M059J (cell line): Measurements from ENCODE around the gene PHYHD1. TPM values are rescaled to one million over a fixed set of nuclear protein-coding genes. Genes with fewer than 3 reads are reported as not detected.
A peak's percentile ranks its signal among the peaks of the same experiment; 100 is the strongest.

Source experiments
- DNase-seq: peaks from one replicate; pipeline ENCODE4 v3.0.0-alpha.2; 2012; ENCODE audit warnings: low read depth
- total RNA-seq: library from RNA; depleted of rRNA; stranded (reverse); fragments of >200 nt; shearing (Covaris generic); gene quantifications from 2 replicates; pipeline ENCODE4 v1.2.3, GENCODE V29; 2014; rRNA removed

Gene PHYHD1
- total RNA-seq: not detected in 2 replicates

GRCh38 chr9:128920381-128921058 lies at the start of gene PHYHD1:
TSS of gene PHYHD1 (plus strand) at chr9:128920982. CDS start at chr9:128922324, 1,342 bp downstream.
- DNase-seq: peak; percentile 75

- DNase-seq: no peak
Measured at GRCh38 chr9:128877852-128878251, 42.9 kb upstream of the PHYHD1 start.

GRCh38 chr9:128881884-128882676 lies 38.7 kb upstream of the PHYHD1 start, which contains the start of the genes KYAT1 and LRRC8A:
TSS of gene KYAT1 (minus strand) at chr9:128881950. CDS start at chr9:128845405, 36,545 bp downstream.
TSS of gene LRRC8A (plus strand) at chr9:128882133. CDS start at chr9:128907165, 25,032 bp downstream.
- DNase-seq: peak; percentile 97

- DNase-seq: peak; percentile 38
Measured at GRCh38 chr9:128882677-128883603, 37.8 kb upstream of the PHYHD1 start.

- no peak for DNase-seq
Measured at GRCh38 chr9:128884164-128884563, 36.6 kb upstream of the PHYHD1 start.

- no peak for DNase-seq
Measured at GRCh38 chr9:128885376-128885775, 35.4 kb upstream of the PHYHD1 start.

- DNase-seq: no peak
Measured at GRCh38 chr9:128885798-128886197, 35.0 kb upstream of the PHYHD1 start.

GRCh38 chr9:128886211-128886891 lies 34.4 kb upstream of the PHYHD1 start:
- no peak for DNase-seq

- no peak for DNase-seq
Measured at GRCh38 chr9:128887049-128887448, 33.7 kb upstream of the PHYHD1 start.

- peak; percentile 77 for DNase-seq
Measured at GRCh38 chr9:128887914-128888350, 32.9 kb upstream of the PHYHD1 start.

- no peak for DNase-seq
Measured at GRCh38 chr9:128891321-128892220, 29.2 kb upstream of the PHYHD1 start.

GRCh38 chr9:128892221-128892921 lies 28.4 kb upstream of the PHYHD1 start:
- DNase-seq: peak; percentile 93

GRCh38 chr9:128893354-128893753 lies 27.4 kb upstream of the PHYHD1 start:
- no peak for DNase-seq

- DNase-seq: no peak
Measured at GRCh38 chr9:128894764-128895163, 26.0 kb upstream of the PHYHD1 start.

GRCh38 chr9:128895556-128895955 lies 25.2 kb upstream of the PHYHD1 start:
- DNase-seq: no peak

- DNase-seq: no peak
Measured at GRCh38 chr9:128898382-128898781, 22.4 kb upstream of the PHYHD1 start.

GRCh38 chr9:128898845-128899565 lies 21.8 kb upstream of the PHYHD1 start:
- DNase-seq: no peak

GRCh38 chr9:128899566-128900322 lies 21.0 kb upstream of the PHYHD1 start:
- DNase-seq: peak; percentile 44
